Measurements from ENCODE around the gene SPATA16.

SPATA16 gene

DNA sequence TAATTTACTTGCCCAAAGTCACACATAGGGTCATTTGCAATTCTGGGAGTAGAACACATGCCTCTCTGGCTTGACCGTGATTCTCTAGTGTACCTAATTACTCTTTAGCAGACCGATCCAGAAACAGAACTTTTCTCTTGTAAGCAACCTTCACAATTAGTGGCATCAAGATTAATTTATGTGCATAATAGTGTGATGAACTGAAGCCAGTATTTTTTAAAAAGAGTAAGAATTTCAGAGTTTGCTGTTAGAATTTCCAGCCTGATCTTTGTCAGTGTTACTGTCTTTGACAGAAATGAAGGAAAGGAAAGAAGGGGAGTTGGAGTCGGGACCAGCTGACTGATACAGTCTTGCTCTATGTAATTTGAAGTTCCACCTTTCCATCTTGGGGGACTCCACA is 137.1 kb downstream of the SPATA16 start:
- H3K4me3 ChIP-seq (ENCODE audit: low read depth, low read length) = no peak overlapping the region
- in situ Hi-C loops (cut with HindIII; ENCODE audit: low sequenced_read_pairs) = no loop called here
- TF ChIP-seq, protein P1, sequence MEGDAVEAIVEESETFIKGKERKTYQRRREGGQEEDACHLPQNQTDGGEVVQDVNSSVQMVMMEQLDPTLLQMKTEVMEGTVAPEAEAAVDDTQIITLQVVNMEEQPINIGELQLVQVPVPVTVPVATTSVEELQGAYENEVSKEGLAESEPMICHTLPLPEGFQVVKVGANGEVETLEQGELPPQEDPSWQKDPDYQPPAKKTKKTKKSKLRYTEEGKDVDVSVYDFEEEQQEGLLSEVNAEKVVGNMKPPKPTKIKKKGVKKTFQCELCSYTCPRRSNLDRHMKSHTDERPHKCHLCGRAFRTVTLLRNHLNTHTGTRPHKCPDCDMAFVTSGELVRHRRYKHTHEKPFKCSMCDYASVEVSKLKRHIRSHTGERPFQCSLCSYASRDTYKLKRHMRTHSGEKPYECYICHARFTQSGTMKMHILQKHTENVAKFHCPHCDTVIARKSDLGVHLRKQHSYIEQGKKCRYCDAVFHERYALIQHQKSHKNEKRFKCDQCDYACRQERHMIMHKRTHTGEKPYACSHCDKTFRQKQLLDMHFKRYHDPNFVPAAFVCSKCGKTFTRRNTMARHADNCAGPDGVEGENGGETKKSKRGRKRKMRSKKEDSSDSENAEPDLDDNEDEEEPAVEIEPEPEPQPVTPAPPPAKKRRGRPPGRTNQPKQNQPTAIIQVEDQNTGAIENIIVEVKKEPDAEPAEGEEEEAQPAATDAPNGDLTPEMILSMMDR (IDR thresholded peaks at IDR 0.05; ENCODE audit: low read depth, low read length) = no peak
- DNase-seq (ENCODE audit: low read depth, low spot score) = no peak

DNA sequence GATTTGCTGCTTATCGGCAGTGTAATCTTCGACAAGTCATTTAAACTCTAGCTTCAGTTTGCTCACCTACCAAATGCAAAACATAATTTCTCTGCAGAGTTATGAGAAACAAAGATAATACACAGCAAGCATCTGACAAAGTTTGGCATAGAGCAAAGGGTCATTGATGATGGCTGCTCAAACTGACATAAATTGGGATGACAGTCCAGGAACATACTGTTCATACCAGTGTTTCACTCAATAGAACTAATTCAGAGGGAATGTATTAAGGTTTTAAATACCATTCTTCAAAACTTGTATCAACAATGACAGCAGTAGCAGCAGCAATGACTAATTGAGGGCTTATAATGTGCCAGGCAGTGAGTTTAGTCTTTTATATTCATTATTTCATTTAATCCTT is 137.6 kb downstream of the SPATA16 start:
- TF ChIP-seq, protein P1 (IDR thresholded peaks at IDR 0.05; ENCODE audit: low read depth, low read length) = no peak
- no peak for DNase-seq (ENCODE audit: low read depth, low spot score)
- H3K4me3 ChIP-seq (ENCODE audit: low read depth, low read length) = no peak overlapping the region
- in situ Hi-C loops (cut with HindIII; ENCODE audit: low sequenced_read_pairs) = no loop called here

DNA sequence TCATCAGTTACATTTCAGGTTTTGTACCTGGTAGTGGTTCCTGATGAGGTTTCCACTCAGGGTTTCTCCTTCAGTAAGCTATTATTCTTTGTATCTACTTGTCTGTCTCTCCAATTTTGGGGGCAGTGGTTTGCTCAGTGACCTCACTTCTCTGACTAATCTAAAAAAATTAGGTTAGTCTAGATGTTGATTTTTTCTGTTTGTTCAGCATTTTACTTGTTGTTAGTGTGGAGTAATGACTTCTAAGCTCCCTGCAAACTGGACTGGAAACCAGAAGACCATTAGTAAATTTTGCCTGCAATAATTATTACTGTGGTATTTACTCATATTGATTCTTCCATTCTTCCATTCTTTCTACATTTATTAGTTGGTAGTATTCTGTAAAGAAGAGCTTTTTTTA is 139.4 kb downstream of the SPATA16 start:
- no peak for DNase-seq (ENCODE audit: low read depth, low spot score)
- TF ChIP-seq, protein P1 (IDR thresholded peaks at IDR 0.05; ENCODE audit: low read depth, low read length) = no peak
- H3K4me3 ChIP-seq (ENCODE audit: low read depth, low read length) = no peak overlapping the region
- in situ Hi-C loops (cut with HindIII; ENCODE audit: low sequenced_read_pairs) = no loop called here

DNA sequence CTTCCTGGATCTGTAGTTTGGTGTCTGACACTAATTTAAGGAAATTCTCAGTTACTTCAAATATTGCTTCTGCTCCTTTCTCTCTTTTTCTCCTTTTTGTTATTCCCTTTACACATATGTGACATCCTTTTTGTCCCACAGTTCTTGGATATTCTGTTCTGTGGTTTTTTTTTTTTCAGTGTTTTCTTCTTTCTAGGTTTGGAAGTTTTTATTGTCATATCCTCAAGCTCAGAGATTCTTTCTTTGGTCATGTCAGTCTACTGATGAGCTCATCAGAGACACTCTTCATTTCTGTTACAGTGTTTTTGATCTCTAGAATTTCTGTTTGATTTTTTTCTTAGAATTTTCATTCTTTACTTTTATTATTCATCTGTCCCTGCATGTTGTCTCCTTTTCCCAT is 140.5 kb downstream of the SPATA16 start:
- TF ChIP-seq, protein P1 (IDR thresholded peaks at IDR 0.05; ENCODE audit: low read depth, low read length) = no peak
- H3K4me3 ChIP-seq (ENCODE audit: low read depth, low read length) = no peak overlapping the region
- in situ Hi-C loops (cut with HindIII; ENCODE audit: low sequenced_read_pairs) = no loop called here
- DNase-seq (ENCODE audit: low read depth, low spot score) = no peak

DNA sequence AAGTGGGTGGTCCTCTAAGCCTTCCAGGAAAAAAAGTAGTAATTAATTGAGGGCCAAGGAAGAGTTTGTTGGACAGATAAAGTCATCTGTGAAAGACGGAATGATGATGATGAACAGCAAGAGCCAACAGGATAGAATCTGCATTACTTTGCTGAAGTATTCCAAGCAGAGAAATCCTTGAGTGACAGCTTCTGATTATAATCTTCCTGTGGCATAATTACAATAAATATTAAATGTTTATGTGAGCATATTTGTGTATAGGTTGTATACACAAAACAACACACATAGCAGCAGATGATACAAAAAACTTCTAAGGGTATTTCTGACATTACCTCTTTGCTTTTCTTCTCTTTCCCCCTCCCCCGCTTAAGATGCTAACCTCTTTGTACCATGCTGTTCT is 147.6 kb downstream of the SPATA16 start:
- TF ChIP-seq, protein P1 (IDR thresholded peaks at IDR 0.05; ENCODE audit: low read depth, low read length) = no peak
- H3K4me3 ChIP-seq (ENCODE audit: low read depth, low read length) = no peak overlapping the region
- DNase-seq (ENCODE audit: low read depth, low spot score) = no peak
- in situ Hi-C loops (cut with HindIII; ENCODE audit: low sequenced_read_pairs) = no loop called here

DNA sequence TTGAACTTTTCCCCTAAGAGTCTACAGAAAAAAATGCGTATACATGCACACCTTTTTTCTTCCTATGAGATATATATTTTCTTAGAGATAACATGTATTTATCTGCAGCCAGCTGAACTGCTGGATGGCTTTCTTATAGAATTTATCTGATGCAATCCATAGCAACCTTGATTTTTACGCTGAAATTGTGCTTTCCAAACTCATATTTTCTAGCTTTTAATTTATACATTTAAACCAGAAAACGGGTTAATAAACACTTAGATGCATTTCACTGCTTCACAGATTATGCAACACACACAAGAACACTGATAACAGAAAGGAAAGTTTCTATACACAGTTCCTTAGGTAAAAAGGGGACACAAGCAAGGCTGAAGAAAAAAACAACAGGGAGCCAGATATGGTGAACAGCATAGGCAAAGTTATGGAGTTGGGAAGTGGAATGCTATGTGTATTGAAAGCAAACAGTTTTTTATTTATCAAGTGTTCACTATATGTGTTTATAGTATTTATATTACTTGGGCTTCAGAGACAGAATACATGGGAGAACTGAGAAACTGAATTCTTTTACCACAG is 149.5 kb downstream of the SPATA16 start:
- TF ChIP-seq, protein P1 (IDR thresholded peaks at IDR 0.05; ENCODE audit: low read depth, low read length) = no peak
- no peak overlapping the region for H3K4me3 ChIP-seq (ENCODE audit: low read depth, low read length)
- in situ Hi-C loops (cut with HindIII; ENCODE audit: low sequenced_read_pairs) = no loop called here
- no peak for DNase-seq (ENCODE audit: low read depth, low spot score)

DNA sequence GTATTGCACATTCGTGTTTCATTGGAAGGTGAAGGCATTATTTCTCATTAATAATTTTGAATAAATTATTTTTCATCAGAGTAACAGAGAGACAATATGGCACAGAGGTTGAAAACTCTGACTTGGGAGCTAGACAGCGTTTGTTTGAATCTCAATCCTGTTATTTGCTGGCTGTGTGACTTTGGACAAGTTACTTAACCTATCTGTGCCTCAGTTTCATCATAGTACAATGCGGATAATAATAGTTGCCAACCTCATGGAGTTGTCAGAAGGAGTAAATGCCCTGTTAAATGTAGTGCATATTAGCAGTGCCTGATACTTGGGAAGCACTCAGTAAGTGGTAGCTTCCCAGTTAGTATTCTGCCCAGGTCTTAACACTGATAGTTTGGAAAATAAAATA is 151.7 kb downstream of the SPATA16 start:
- in situ Hi-C loops (cut with HindIII; ENCODE audit: low sequenced_read_pairs) = no loop called here
- TF ChIP-seq, protein P1 (IDR thresholded peaks at IDR 0.05; ENCODE audit: low read depth, low read length) = no peak

More for the DNA sequence above, 151.7 kb downstream of the SPATA16 start:
- H3K4me3 ChIP-seq (ENCODE audit: low read depth, low read length) = no peak overlapping the region
- no peak for DNase-seq (ENCODE audit: low read depth, low spot score)

All from astrocyte of the spinal cord (primary cell).